Measurements from ENCODE around the gene MYBL2. TPM values are rescaled to one million over a fixed set of nuclear protein-coding genes. Genes with fewer than 3 reads are reported as not detected.

MYBL2 gene
- total RNA-seq, 2 donors from 2014 or later = 139 to 182 TPM

- Histone ChIP-seq H3K9ac (ENCODE audit: extremely low read depth, low read length, poor library complexity, severe bottlenecking) (no peak overlapping the region), H3K9me3 (ENCODE audit: control insufficient read depth, low read length) (peaks cover 5% of the 10 kb centered on the region), H3K27me3 (ENCODE audit: control insufficient read depth, insufficient read depth, low read length, poor library complexity, severe bottlenecking) (no peaks in the 10 kb centered on the region), H3K4me3 (ENCODE audit: low read length) (no peak overlapping the region), H3K4me1 (ENCODE audit: control insufficient read depth, insufficient read depth, low read length) (peaks cover 4% of the 10 kb centered on the region), H3K27ac (ENCODE audit: low read depth, low read length) (no peak overlapping the region), H3K36me3 (ENCODE audit: control insufficient read depth, insufficient read depth, low read length) (peaks cover 4% of the 10 kb centered on the region)
- Mint-ChIP-seq H3K27ac (no peak overlapping the region), H3K4me1 (peaks cover 7% of the 10 kb centered on the region), H3K9me3 (peaks cover 4% of the 10 kb centered on the region), H3K36me3 (ENCODE audit: low read depth) (peaks cover 14% of the 10 kb centered on the region), H3K27me3 (ENCODE audit: insufficient read depth) (no peaks in the 10 kb centered on the region), H3K4me3 (no peak overlapping the region)
- DNase-seq = no peak
- 0% methylated on average over 1 to 2 of the region's 2 CpGs for WGBS, 2 experiments (ENCODE audit: insufficient coverage in 1 of 2, insufficient read length in 1 of 2)
- TF ChIP-seq CTCF (conservative IDR thresholded peaks at IDR 0.05) = no peak
Measured at GRCh38 chr20:43721097-43721428, 54.1 kb downstream of the MYBL2 start.

GRCh38 chr20:43721429-43722152 lies 54.7 kb downstream of the MYBL2 start:
- Histone ChIP-seq H3K4me1 (ENCODE audit: control insufficient read depth, insufficient read depth, low read length) (peaks cover 4% of the 10 kb centered on the region), H3K9ac (ENCODE audit: extremely low read depth, low read length, poor library complexity, severe bottlenecking) (no peak overlapping the region), H3K27ac (ENCODE audit: low read depth, low read length) (no peak overlapping the region), H3K4me3 (ENCODE audit: low read length) (no peak overlapping the region), H3K27me3 (ENCODE audit: control insufficient read depth, insufficient read depth, low read length, poor library complexity, severe bottlenecking) (no peaks in the 10 kb centered on the region), H3K36me3 (ENCODE audit: control insufficient read depth, insufficient read depth, low read length) (peaks cover 4% of the 10 kb centered on the region), H3K9me3 (ENCODE audit: control insufficient read depth, low read length) (peaks cover 5% of the 10 kb centered on the region)
- peak; percentile 61 for DNase-seq
- TF ChIP-seq CTCF (conservative IDR thresholded peaks at IDR 0.05) = no peak
- H3K27ac Mint-ChIP-seq = no peak overlapping the region
- WGBS, 2 experiments (ENCODE audit: insufficient coverage in 1 of 2, insufficient read length in 1 of 2) = 83 to 84% methylated on average over 8 to 15 of the region's 15 CpGs
- peaks cover 11% of the 10 kb centered on the region for H3K4me1 Mint-ChIP-seq
- H3K4me3 Mint-ChIP-seq = no peak overlapping the region
- H3K9me3 Mint-ChIP-seq = peaks cover 4% of the 10 kb centered on the region
- no peaks in the 10 kb centered on the region for H3K27me3 Mint-ChIP-seq (ENCODE audit: insufficient read depth)
- peaks cover 14% of the 10 kb centered on the region for H3K36me3 Mint-ChIP-seq (ENCODE audit: low read depth)

GRCh38 chr20:43722153-43722505 lies 55.2 kb downstream of the MYBL2 start:
- no peak for DNase-seq
- peaks cover 13% of the 10 kb centered on the region for H3K4me1 Mint-ChIP-seq
- peaks cover 4% of the 10 kb centered on the region for H3K9me3 Mint-ChIP-seq
- no peak overlapping the region for H3K9ac ChIP-seq (ENCODE audit: extremely low read depth, low read length, poor library complexity, severe bottlenecking)
- no peak overlapping the region for H3K4me3 ChIP-seq (ENCODE audit: low read length)
- 92 to 100% methylated on average over 3 to 8 of the region's 8 CpGs for WGBS, 2 experiments (ENCODE audit: insufficient coverage in 1 of 2, insufficient read length in 1 of 2)
- no peak overlapping the region for H3K4me3 Mint-ChIP-seq
- peaks cover 11% of the 10 kb centered on the region for H3K36me3 Mint-ChIP-seq (ENCODE audit: low read depth)
- H3K36me3 ChIP-seq (ENCODE audit: control insufficient read depth, insufficient read depth, low read length) = peaks cover 4% of the 10 kb centered on the region
- H3K27me3 Mint-ChIP-seq (ENCODE audit: insufficient read depth) = no peaks in the 10 kb centered on the region
- no peak for TF ChIP-seq CTCF (conservative IDR thresholded peaks at IDR 0.05)
- peaks cover 5% of the 10 kb centered on the region for H3K9me3 ChIP-seq (ENCODE audit: control insufficient read depth, low read length)
- H3K4me1 ChIP-seq (ENCODE audit: control insufficient read depth, insufficient read depth, low read length) = peaks cover 4% of the 10 kb centered on the region
- H3K27me3 ChIP-seq (ENCODE audit: control insufficient read depth, insufficient read depth, low read length, poor library complexity, severe bottlenecking) = no peaks in the 10 kb centered on the region
- no peak overlapping the region for H3K27ac ChIP-seq (ENCODE audit: low read depth, low read length)
- H3K27ac Mint-ChIP-seq = no peak overlapping the region

Data from endodermal cell (in vitro differentiated cells).